Epidermal melanocyte (primary cell): ENCODE data around the gene ZNF660.
"Not testable (repeated sequence)": the region's sequence is repeated elsewhere in the genome, so short reads cannot be mapped to it uniquely, and the experiment has no call there.

Source experiments
- DNase-seq: peaks from one replicate; pipeline ENCODE4 v3.0.0; 2011; ENCODE audit warnings: low spot score; ENCODE audit not compliant: insufficient read length

ZNF660 gene

DNA sequence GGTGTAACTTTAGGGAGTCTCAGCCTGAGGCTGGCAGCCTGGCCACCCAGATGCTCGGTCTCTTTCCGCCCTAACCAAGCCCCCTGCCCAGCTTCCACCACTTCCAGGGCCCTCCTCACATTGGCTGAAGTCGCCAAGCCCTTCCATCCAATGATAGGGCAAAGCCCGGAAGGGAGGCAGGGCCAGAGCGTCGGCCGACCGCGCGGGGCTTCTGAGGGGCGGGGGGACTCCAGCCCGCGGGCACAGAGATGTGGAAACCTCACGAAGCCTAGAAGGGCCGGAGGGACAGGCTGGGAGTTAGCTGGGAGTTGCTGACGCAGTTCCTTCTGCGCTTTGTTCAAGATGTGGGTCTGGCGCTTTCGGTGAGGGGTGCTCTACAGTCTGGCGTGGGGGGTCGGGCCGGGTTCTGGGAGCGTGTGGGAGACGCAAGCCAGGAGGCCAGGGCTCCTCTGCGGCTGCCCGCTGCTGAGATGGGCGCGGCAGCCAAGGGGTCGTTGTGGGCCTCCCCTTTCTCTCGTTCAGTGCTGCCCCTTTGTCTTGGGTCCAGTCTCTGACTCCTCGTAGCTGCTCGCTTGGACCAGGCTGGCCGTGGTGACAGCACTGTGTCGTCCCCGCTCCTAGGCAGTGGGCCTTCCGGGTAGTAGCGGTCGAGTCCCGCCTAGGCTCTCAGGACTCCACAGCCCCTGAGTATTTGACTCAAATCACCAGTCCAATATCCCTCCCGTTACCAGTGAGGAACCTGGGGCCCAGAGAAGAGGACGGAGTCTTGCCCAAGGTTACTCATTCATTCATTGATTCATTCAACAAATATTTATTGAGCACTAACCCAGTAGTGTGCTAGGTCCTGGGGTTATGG, at the start of gene ZNF660:
ZNF660 (plus strand) TSS at position 319 of the 856 bp plus-strand sequence. CDS start 9,230 bp downstream, outside the sequence.
- DNase-seq = peak; percentile 58

DNA sequence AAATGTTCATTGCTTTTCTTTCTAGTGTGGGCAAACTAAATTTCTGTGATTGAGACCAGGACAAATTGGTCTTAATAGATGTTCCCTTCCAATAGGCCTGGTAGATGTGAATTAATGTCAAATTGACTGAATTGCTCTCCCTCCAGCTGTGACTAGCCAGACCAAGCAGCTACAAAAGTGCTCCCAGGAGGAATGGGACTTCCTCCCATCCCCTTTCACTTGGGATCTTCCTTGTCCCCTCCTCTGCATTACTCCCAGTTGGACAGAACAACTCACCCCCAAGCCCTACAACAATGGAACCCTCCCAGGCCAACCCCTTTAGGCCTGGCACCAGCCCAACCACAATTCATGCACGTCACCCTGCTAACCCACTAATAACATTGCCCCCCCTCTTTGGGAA, 49.4 kb upstream of the ZNF660 start:
- no peak for DNase-seq

- not testable (repeated sequence) for DNase-seq
Observed at GRCh38 chr3:44544811-44545210, 40.0 kb upstream of the ZNF660 start.

GRCh38 chr3:44554626-44555592, 29.9 kb upstream of the ZNF660 start, which contains the start of gene ZKSCAN7:
ZKSCAN7 (plus strand) TSS chr3:44555193; CDS start chr3:44557048, 1,855 bp downstream.
- peak; percentile 67 for DNase-seq

- DNase-seq = no peak
Observed at GRCh38 chr3:44555723-44556122, 29.0 kb upstream of the ZNF660 start.

DNA sequence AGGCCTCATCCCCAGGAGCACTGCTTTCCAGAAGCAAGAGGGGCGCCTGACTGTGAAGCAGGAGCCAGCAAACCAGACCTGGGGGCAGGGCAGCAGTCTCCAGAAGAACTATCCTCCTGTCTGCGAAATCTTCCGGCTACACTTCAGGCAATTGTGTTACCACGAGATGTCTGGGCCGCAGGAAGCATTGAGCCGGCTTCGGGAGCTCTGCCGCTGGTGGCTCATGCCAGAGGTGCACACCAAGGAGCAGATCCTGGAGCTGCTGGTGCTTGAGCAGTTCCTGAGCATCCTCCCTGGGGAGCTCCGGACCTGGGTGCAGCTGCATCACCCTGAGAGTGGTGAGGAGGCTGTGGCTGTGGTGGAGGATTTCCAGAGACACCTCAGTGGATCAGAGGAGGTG, 27.7 kb upstream of the ZNF660 start:
- DNase-seq = no peak

GRCh38 chr3:44561076-44561475, 23.7 kb upstream of the ZNF660 start:
- DNase-seq = no peak

GRCh38 chr3:44562147-44562546, 22.6 kb upstream of the ZNF660 start:
- no peak for DNase-seq

DNA sequence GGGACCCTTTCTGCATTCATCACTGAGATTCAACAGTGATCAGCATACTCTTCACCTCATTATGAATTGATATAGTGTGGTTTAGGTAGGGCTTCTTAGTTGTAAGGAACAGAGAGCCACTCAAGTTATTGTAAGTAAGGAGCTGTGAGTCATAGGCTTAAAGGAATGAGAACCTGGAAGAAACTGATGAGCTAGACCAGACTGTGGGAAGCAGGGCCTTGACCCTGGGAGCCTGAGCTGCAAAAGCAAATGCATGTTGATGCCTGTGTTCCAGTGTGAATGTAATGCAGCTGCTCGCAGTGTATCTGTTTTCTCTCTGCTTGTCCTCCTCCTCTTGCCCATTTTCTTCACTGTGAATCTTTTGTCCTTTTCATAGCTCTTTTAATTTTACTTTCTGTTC, 16.2 kb upstream of the ZNF660 start:
- no peak for DNase-seq

GRCh38 chr3:44571024-44571423, 13.7 kb upstream of the ZNF660 start:
- DNase-seq = no peak

- DNase-seq = no peak
Observed at GRCh38 chr3:44576613-44577012, 8.2 kb upstream of the ZNF660 start.

GRCh38 chr3:44577354-44577952, 7.3 kb upstream of the ZNF660 start:
- not testable (repeated sequence) for DNase-seq

- not testable (repeated sequence) for DNase-seq
Observed at GRCh38 chr3:44578316-44578715, 6.4 kb upstream of the ZNF660 start.

GRCh38 chr3:44578924-44579515, 5.7 kb upstream of the ZNF660 start:
- DNase-seq = not testable (repeated sequence)

GRCh38 chr3:44579749-44580148, 5.0 kb upstream of the ZNF660 start:
- DNase-seq = not testable (repeated sequence)

GRCh38 chr3:44580971-44581370, 3.8 kb upstream of the ZNF660 start:
- not testable (repeated sequence) for DNase-seq

GRCh38 chr3:44596621-44597020, 11.9 kb downstream of the ZNF660 start:
- peak; percentile 37 for DNase-seq

DNA sequence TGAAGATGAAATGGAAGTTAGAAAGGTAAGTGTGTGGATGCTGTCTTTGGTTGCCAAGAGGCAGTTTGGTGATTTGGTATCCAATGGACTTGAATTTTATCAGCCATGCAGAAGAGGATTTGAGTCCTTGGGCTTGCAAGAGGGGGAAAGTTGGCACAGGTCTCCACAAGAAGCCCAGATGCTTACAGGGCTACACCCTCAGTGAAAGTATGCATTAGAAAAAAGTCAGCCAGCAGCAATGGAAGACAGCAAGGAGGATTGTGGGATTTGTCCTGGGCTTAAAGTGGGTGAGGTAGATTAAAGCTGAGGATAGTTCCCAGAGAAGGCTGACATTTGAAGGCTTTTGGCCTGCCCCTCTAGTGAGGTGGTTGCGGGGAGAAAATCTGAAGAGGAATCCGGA, 17.0 kb downstream of the ZNF660 start:
- DNase-seq = no peak

GRCh38 chr3:44612678-44613077, 27.9 kb downstream of the ZNF660 start:
- no peak for DNase-seq

GRCh38 chr3:44624749-44625480, 40.2 kb downstream of the ZNF660 start, which contains the start of gene ZNF197:
ZNF197 (plus strand) TSS chr3:44625036; CDS start chr3:44629155, 4,119 bp downstream.
- DNase-seq = peak; percentile 84
